GM23248 (cell line): Measurements from ENCODE around the gene FAM83G. TPM values are rescaled to one million over a fixed set of nuclear protein-coding genes. Genes with fewer than 3 reads are reported as not detected.

Experiments used
- DNase-seq: peaks from one replicate; pipeline ENCODE4 v3.0.0-alpha.2; 2015
- H2AFZ ChIP-seq: fragments of 200-600 bp; sonication (generic); 2 replicates; pipeline ENCODE4 v1.6.1; 2016; ENCODE audit warnings: antibody characterized with exemption
- H3F3A ChIP-seq: fragments of 200-600 bp; sonication (generic); 2 replicates; pipeline ENCODE4 v1.6.1; 2016; ENCODE audit warnings: mild to moderate bottlenecking, antibody characterized with exemption, mixed run types; ENCODE audit not compliant: insufficient read depth
- H3K27ac ChIP-seq: fragments of 200-600 bp; sonication (generic); 2 replicates; pipeline ENCODE4 v1.5.1; 2016; ENCODE audit warnings: mild to moderate bottlenecking
- H3K27me3 ChIP-seq: fragments of 200-600 bp; sonication (generic); replicated peaks from 2 replicates; pipeline ENCODE4 v1.6.1; 2016; ENCODE audit warnings: mild to moderate bottlenecking; ENCODE audit not compliant: insufficient read depth
- H3K36me3 ChIP-seq: fragments of 200-600 bp; sonication (generic); 2 replicates; pipeline ENCODE4 v1.6.1; 2016; ENCODE audit warnings: low read depth, mild to moderate bottlenecking
- H3K4me1 ChIP-seq: fragments of 200-600 bp; sonication (generic); 2 replicates; pipeline ENCODE4 v1.6.1; 2016; ENCODE audit warnings: mild to moderate bottlenecking; ENCODE audit not compliant: insufficient read depth
- H3K4me2 ChIP-seq: fragments of 200-600 bp; sonication (generic); one replicate; pipeline ENCODE4 v1.6.1; 2016; ENCODE audit warnings: mild to moderate bottlenecking; ENCODE audit not compliant: unreplicated experiment
- H3K4me3 ChIP-seq: fragments of 200-600 bp; sonication (generic); 2 replicates; pipeline ENCODE4 v1.5.1; 2016; ENCODE audit warnings: mild to moderate bottlenecking
- H3K79me2 ChIP-seq: fragments of 200-600 bp; sonication (generic); 2 replicates; pipeline ENCODE4 v1.6.1; 2016; ENCODE audit warnings: mild to moderate bottlenecking; ENCODE audit not compliant: insufficient read depth
- H3K9ac ChIP-seq: fragments of 200-600 bp; sonication (generic); 2 replicates; pipeline ENCODE4 v1.6.1; 2016; ENCODE audit warnings: mild to moderate bottlenecking
- H3K9me2 ChIP-seq: fragments of 200-600 bp; sonication (generic); 2 replicates; pipeline ENCODE4 v1.6.1; 2016; ENCODE audit warnings: mixed run types, mild to moderate bottlenecking, moderate library complexity; ENCODE audit not compliant: insufficient read depth
- H3K9me3 ChIP-seq: fragments of 200-600 bp; sonication (generic); one replicate; pipeline ENCODE4 v1.6.1; 2017; ENCODE audit warnings: low read depth
- H4K20me1 ChIP-seq: fragments of 200-600 bp; sonication (generic); 2 replicates; pipeline ENCODE4 v1.6.0; 2016; ENCODE audit not compliant: insufficient read depth
- EZH2 ChIP-seq: fragments of 200-600 bp; sonication (generic); IDR thresholded peaks from 2 replicates; pipeline ENCODE4 v1.6.1; 2018; ENCODE audit warnings: antibody characterized with exemption, mild to moderate bottlenecking; ENCODE audit not compliant: insufficient read depth, poor library complexity, severe bottlenecking
- EZH2phosphoT487 ChIP-seq: fragments of 200-600 bp; sonication (generic); IDR thresholded peaks from 2 replicates; pipeline ENCODE4 v1.6.1; 2018; ENCODE audit warnings: antibody characterized with exemption, moderate library complexity, mild to moderate bottlenecking, low read depth; ENCODE audit not compliant: insufficient read depth
- WGBS, 2 experiments: methylation state at CpG; one replicate each; pipeline ENCODE4 v1.1.6; 2015 to 2017; ENCODE audit warnings: low lambda C conversion rate in 2 of 2, low coverage in 1 of 2; ENCODE audit errors: missing lambda C conversion rate in 2 of 2; 5-methylcytosine and 5-hydroxymethylcytosine counted together
- in situ Hi-C: fragments of 300-500 bp; cut with MboI; formaldehyde crosslinking; loops from 2 replicates; pipeline ENCODE4 v1.15.0; 2020
- polyA plus RNA-seq: library from polyadenylated mRNA; unstranded; fragments of >200 nt; fragmentation: Nextera tagmentation; extraction: Ambion mirVana; gene quantifications from 2 replicates; pipeline ENCODE4 v1.2.1, GENCODE V29; 2016
- total RNA-seq: library from RNA; depleted of rRNA; stranded (reverse); fragments of >200 nt; shearing (Covaris generic); gene quantifications from 2 replicates; pipeline ENCODE4 v1.2.3, GENCODE V29; 2014

Gene FAM83G
- total and polyA plus RNA-seq, 2 experiments from 2014 or later: 8.9 to 26.2 TPM

DNA sequence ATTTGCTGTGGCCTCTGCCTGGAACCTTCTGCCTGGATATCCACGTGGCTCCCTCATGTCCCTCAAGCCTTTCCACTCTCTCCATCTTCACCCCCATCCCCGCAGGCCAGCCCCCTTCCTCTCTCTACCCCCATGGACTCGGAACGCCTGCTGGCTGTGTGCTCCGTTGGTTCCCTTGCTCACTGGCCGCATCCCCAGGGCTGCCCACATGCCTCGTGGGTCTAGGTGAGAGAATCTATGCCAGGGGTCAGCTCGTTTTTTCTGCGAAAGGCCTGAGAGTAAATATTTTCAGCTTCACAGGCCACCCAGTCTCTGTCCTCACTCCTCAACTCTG lies 40.6 kb downstream of the FAM83G start:
- Histone ChIP-seq H3K27ac (0 out of 2 replicates have a peak overlapping the region, but pooled peaks have one; percentile 77), H3K27me3 (no peaks in the 10 kb centered on the region), H2AFZ (no peak overlapping the region), H3K9me2 (no peaks in the 10 kb centered on the region), H3K36me3 (no peaks in the 10 kb centered on the region), H3K9ac (no peak overlapping the region), H3K4me1 (peaks cover 25% of the 10 kb centered on the region), H4K20me1 (no peaks in the 10 kb centered on the region), H3K79me2 (no peaks in the 10 kb centered on the region), H3K9me3 (no peaks in the 10 kb centered on the region), H3K4me2 (no peak overlapping the region), H3K4me3 (no peak overlapping the region), H3F3A (peaks cover 17% of the 10 kb centered on the region)
- in situ Hi-C loops: no loop called here
- DNase-seq: no peak
- WGBS, 2 experiments: 85 to 93% methylated on average over 8 to 9 of the region's 9 CpGs
- TF ChIP-seq EZH2 (no peak), EZH2phosphoT487 (no peak)

DNA sequence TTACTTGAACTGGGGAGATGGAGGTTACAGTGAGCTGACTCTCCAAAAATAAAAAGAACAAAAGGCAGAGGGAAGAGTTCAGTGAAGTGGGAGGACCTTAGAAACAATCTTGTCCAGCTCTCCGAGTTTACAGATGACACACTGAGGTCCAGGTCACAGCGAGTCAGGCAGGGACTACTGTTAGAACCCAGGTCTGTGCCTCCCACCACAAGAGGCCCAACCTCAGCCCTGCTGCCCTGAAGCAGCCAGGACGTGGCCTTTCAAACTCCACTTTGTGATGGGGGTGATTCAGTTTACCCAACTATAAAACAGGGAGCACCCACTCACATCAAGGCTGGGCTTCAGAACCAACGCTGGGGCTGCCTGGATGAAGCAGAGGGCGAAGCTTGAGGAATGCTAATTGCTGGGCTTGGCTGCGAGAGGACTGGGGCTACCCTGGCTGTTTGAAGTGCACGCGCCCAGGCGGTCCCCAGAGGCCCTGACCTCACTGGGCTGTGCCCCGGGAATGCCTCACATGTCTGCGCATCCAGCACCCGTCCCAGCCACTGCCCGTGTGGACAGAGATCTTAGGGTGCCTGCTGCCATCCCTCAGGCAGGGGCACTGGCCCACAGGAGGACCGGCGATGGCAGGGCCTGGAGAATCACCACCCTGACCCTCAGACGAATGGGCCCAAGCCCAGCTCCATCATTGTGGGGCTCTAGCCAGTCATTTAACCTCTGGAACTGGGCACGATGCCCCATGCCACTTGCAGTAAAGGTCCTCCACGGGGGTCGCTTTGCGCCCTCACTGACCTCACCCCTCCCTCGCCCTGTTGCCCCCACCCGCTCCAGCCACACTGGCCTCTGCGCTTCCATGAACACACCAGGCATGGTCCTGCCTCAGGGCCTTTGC lies 41.2 kb downstream of the FAM83G start:
- in situ Hi-C loops: no loop called here

DNA sequence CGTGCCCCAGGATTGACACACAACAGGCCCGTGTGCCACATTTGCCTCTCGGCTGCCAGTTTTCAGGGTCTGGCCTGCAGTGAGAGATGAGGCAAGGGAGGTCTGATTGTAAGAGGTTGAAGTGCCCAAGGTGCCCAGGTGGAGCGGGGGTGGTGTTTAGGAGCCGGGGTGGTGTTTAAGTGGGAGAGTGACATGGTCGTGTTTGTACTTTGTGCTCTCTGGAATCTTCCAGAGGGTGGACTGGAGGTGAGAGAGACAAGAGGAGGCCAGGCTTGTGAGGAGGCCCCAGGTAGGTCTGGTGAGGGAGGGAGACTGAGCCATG lies 42.1 kb downstream of the FAM83G start:
- Histone ChIP-seq H3K79me2 (no peaks in the 10 kb centered on the region), H3K27ac (peak overlapping the region; percentile 77), H3K4me1 (peaks cover 25% of the 10 kb centered on the region), H3K27me3 (no peaks in the 10 kb centered on the region), H3K9ac (peak overlapping the region; percentile 54), H3F3A (peaks cover 17% of the 10 kb centered on the region), H2AFZ (peak overlapping the region; percentile 30; the same call in 1 of the 2 replicates), H4K20me1 (no peaks in the 10 kb centered on the region), H3K4me3 (no peak overlapping the region), H3K9me2 (no peaks in the 10 kb centered on the region), H3K4me2 (no peak overlapping the region), H3K9me3 (no peaks in the 10 kb centered on the region), H3K36me3 (no peaks in the 10 kb centered on the region)
- TF ChIP-seq EZH2phosphoT487 (no peak), EZH2 (no peak)
- WGBS, 2 experiments: 56 to 59% methylated on average over 6 of the region's 6 CpGs
- in situ Hi-C loops: no loop called here
- no peak for DNase-seq

More for the DNA sequence above, 41.2 kb downstream of the FAM83G start:
- H3K9ac ChIP-seq: peak overlapping the region; percentile 54
- no peak overlapping the region for H3K4me2 ChIP-seq
- H3K9me2 ChIP-seq: no peaks in the 10 kb centered on the region
- no peak for TF ChIP-seq EZH2phosphoT487
- TF ChIP-seq EZH2: no peak
- H3K9me3 ChIP-seq: no peaks in the 10 kb centered on the region
- peak overlapping the region; percentile 77 for H3K27ac ChIP-seq
- no peaks in the 10 kb centered on the region for H3K27me3 ChIP-seq
- H2AFZ ChIP-seq: peak overlapping the region; percentile 30; the same call in 1 of the 2 replicates
- H4K20me1 ChIP-seq: no peaks in the 10 kb centered on the region
- H3K4me3 ChIP-seq: no peak overlapping the region
- no peaks in the 10 kb centered on the region for H3K79me2 ChIP-seq
- H3K36me3 ChIP-seq: no peaks in the 10 kb centered on the region
- peaks cover 17% of the 10 kb centered on the region for H3F3A ChIP-seq
- WGBS, 2 experiments: 73 to 77% methylated on average over 21 to 23 of the region's 23 CpGs
- peak; percentile 77 for DNase-seq
- peaks cover 25% of the 10 kb centered on the region for H3K4me1 ChIP-seq

DNA sequence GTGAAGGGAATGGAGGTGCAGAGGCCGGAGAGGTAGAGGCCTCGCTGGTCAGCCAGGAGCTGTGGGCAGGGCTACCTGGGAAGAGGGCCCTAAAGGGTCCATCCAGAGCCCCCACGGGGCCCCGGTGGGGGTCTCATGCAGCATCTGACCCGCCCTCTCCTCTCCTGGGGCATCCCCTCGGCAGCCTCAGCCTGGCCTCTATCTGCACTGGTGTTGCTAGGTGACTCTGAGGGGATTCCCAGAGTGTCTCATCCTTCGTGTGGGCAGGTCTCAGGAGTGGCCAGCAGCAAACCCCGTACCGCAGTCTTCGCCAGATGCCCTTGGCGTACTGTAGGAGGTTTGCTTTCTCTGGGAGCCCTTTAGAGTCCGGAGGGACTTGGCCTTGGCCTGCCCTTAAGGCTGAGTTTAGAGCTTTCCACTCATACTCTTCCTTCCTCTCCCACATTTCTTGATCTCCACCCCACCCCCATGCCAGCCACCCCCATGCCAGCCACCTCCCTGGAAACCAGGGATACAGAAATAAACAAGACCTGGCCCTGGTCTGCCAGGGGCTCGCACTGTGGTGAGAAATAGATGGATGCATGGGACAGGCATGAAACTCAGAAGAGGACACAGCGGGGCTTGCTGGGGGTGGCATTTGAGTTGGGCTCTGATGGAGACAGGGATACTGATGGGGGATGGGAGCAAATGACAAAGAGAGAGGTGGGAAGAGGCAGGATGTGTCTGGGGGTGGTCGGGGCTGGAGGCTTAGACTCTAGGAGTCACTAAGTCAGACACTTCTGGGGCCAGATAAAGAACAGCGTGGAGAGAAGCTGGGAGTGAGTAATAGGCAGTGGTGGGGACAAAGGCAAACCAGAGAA lies 42.7 kb downstream of the FAM83G start:
- H3K9me3 ChIP-seq: no peaks in the 10 kb centered on the region
- H3K9ac ChIP-seq: peak overlapping the region; percentile 54
- peaks cover 17% of the 10 kb centered on the region for H3F3A ChIP-seq
- DNase-seq: peak; percentile 79
- no peaks in the 10 kb centered on the region for H4K20me1 ChIP-seq
- no peaks in the 10 kb centered on the region for H3K9me2 ChIP-seq
- no peak overlapping the region for H3K4me2 ChIP-seq
- H3K27ac ChIP-seq: peak overlapping the region; percentile 77
- H3K4me3 ChIP-seq: no peak overlapping the region
- no peaks in the 10 kb centered on the region for H3K79me2 ChIP-seq
- TF ChIP-seq EZH2phosphoT487 (no peak), EZH2 (no peak)
- H3K4me1 ChIP-seq: peaks cover 25% of the 10 kb centered on the region
- 56 to 61% methylated on average over 16 of the region's 16 CpGs for WGBS, 2 experiments
- peak overlapping the region; percentile 30; the same call in 1 of the 2 replicates for H2AFZ ChIP-seq
- no peaks in the 10 kb centered on the region for H3K36me3 ChIP-seq
- in situ Hi-C loops: no loop called here
- no peaks in the 10 kb centered on the region for H3K27me3 ChIP-seq
